Right atrium auricular region (tissue), 2 donors: ENCODE data around the gene ERBB4. TPM values are rescaled to one million over a fixed set of nuclear protein-coding genes. Genes with fewer than 3 reads are reported as not detected.

Experiments
- DNase-seq: peaks from one replicate; pipeline ENCODE4 v3.0.0-alpha.2; 2019; ENCODE audit warnings: low spot score
- H3K27ac ChIP-seq, 2 donors: fragments of 200-600 bp; sonication (generic); 1 replicate in 1 of 2; 2 replicates in 1 of 2; pipeline ENCODE4 v1.5.1; 2016 to 2019
- H3K27me3 ChIP-seq, 2 donors: fragments of 200-600 bp; sonication (generic); one replicate each; pipeline versions ENCODE4 v1.5.1 to v1.6.0; 2017 to 2019
- H3K36me3 ChIP-seq: fragments of 200-600 bp; sonication (generic); one replicate; pipeline ENCODE4 v1.5.1; 2016
- H3K4me1 ChIP-seq, 2 donors: fragments of 200-600 bp; sonication (generic); one replicate each; pipeline versions ENCODE4 v1.5.1 to v1.6.0; 2017 to 2019
- H3K4me3 ChIP-seq, 2 donors: fragments of 200-600 bp; sonication (generic); 1 replicate in 1 of 2; 2 replicates in 1 of 2; pipeline ENCODE4 v1.5.1; 2017 to 2019; ENCODE audit warnings: mild to moderate bottlenecking in 1 of 2, moderate library complexity in 1 of 2
- H3K9me3 ChIP-seq, 2 donors: fragments of 200-600 bp; sonication (generic); one replicate each; pipeline ENCODE4 v1.5.1; 2019
- total RNA-seq, 2 donors: library from RNA; depleted of rRNA; stranded (reverse); fragments of >200 nt; gene quantifications; one replicate each; pipeline ENCODE4 v1.1.0, GENCODE V29; 2016
- TF ChIP-seq, protein P1 (sequence below), 2 donors: fragments of 200-600 bp; sonication (generic); IDR thresholded peaks; one replicate each; pipeline ENCODE4 v1.5.1; 2019; ENCODE audit warnings: antibody characterized with exemption in 2 of 2

The ERBB4 gene
- total RNA-seq, 2 donors from 2014 or later, result 12.4 to 22.4 TPM

DNA sequence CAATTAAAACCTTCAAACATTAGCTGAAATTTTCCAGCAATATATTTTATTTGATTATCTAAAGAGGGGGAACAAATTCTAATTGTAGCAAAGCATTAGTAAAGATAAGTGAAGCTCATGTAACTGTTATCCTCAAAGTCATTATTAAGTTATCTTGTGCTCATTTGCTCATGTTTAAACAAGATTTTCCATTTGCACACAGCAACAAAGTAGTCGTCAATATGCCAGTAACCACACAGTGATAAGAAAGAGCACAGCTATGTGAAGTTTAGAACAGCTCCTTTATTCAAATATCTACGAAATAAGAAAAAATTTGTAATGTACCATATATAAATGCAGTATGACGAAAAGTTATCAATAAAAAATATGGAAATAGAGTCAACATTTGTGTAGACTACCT is 159.5 kb downstream of the ERBB4 start:
- no peaks in the 10 kb centered on the region for H3K9me3 ChIP-seq
- H3K4me3 ChIP-seq, result no peak overlapping the region
- TF ChIP-seq, protein P1, sequence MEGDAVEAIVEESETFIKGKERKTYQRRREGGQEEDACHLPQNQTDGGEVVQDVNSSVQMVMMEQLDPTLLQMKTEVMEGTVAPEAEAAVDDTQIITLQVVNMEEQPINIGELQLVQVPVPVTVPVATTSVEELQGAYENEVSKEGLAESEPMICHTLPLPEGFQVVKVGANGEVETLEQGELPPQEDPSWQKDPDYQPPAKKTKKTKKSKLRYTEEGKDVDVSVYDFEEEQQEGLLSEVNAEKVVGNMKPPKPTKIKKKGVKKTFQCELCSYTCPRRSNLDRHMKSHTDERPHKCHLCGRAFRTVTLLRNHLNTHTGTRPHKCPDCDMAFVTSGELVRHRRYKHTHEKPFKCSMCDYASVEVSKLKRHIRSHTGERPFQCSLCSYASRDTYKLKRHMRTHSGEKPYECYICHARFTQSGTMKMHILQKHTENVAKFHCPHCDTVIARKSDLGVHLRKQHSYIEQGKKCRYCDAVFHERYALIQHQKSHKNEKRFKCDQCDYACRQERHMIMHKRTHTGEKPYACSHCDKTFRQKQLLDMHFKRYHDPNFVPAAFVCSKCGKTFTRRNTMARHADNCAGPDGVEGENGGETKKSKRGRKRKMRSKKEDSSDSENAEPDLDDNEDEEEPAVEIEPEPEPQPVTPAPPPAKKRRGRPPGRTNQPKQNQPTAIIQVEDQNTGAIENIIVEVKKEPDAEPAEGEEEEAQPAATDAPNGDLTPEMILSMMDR (IDR thresholded peaks at IDR 0.05), result no peak

DNA sequence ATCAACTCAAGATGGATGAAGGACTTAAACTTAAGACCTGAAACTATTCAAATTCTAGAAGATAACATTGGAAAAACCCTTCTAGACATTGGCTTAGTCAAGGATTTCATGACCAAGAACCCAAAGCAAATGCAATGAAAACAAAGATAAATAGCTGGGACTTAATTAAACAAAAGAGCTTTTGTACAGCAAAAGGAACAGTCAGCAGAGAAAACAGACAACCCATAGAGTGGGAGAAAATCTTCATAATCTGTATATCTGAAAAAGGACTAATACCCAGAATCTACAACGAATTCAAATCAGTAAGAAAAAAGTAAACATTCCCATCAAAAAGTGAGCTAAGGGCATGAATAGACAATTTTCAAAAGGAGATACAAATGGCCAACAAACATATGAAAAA is 171.2 kb downstream of the ERBB4 start:
- Histone ChIP-seq H3K9me3 (no peaks in the 10 kb centered on the region), H3K27ac (no peak overlapping the region), H3K4me1 (no peaks in the 10 kb centered on the region), H3K27me3 (no peaks in the 10 kb centered on the region), H3K4me3 (no peak overlapping the region), H3K36me3 (no peaks in the 10 kb centered on the region)
- TF ChIP-seq, protein P1 (IDR thresholded peaks at IDR 0.05), result no peak
- no peak for DNase-seq

More for the DNA sequence above, 159.5 kb downstream of the ERBB4 start:
- H3K27me3 ChIP-seq, result no peaks in the 10 kb centered on the region
- no peaks in the 10 kb centered on the region for H3K4me1 ChIP-seq
- H3K27ac ChIP-seq, result no peak overlapping the region
- no peaks in the 10 kb centered on the region for H3K36me3 ChIP-seq
- no peak for DNase-seq

DNA sequence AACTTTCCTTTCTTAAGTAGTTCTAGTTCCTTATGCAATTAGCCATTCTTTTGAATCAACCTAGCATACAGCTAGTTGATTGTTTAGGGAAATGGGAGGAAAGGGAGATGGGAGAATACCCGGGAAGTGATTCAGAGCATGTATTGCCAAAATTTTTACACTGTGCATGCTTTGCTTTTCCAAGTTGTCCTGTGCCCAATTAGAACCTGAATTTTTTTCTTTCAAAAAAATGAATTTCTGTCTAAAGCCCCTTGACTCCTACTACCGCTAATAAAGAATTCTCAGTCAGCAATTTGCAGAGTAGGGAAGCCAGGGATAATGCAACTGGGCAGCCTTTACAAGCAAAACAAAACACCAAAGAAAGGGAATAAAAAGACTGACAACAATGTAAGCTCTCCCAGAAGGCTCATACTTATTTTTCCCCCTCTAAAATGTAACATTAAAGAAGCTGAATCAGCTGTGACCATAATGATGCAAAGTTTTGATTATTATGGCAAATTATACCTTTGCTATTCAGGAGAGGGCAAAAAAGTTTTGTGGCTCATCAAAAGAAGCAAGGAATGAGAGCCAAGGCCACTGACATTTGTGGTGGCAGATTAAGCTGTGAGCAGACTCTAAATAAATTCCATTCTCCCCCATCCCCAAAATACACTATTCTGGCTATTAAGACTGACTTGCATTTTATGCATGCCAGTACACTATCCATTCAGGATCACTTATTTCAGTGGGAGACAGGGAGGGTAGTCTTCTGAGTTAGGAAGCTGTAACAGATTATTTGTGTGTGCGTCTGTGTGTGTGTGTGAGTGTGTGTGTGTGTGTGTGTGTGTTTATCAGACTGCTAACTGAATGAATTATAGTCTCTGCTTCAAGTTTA is 174.3 kb downstream of the ERBB4 start:
- H3K27me3 ChIP-seq, result no peaks in the 10 kb centered on the region
- no peaks in the 10 kb centered on the region for H3K36me3 ChIP-seq
- H3K9me3 ChIP-seq, result no peaks in the 10 kb centered on the region
- H3K4me3 ChIP-seq, result no peak overlapping the region
- DNase-seq, result no peak
- TF ChIP-seq, protein P1 (IDR thresholded peaks at IDR 0.05), result no peak
- H3K4me1 ChIP-seq, result peaks cover 0 to 8% of the 10 kb centered on the region in 2 donors
- H3K27ac ChIP-seq, result no peak overlapping the region

DNA sequence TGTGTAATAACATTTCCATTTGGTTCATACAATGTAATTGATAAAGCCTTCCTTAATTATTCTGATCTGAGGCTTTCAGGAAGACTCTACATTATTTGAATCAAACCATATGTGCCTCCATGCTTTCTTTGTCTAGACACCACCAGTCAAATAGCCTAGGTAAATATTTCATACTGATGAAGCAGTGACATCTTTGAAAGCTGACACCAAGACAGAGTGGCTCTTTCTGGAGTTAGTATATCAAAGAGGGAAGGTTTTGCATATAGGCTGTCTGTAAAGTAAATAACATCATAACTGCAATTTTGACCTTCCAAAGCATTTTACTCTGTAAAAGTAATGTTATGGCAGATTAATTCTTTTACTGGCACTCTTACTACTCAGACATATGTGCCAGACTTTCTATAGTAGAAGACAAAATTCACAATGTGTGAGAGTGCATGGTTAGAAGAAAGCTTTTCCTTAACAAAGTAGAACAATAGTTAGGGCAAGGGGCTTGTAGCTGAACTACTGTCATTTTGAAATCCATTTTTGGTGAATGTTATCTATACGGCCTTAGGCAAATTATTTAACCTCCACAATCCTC is 177.3 kb downstream of the ERBB4 start:
- peaks cover 0 to 8% of the 10 kb centered on the region in 2 donors for H3K4me1 ChIP-seq
- H3K36me3 ChIP-seq, result no peaks in the 10 kb centered on the region
- H3K27ac ChIP-seq, result no peak overlapping the region
- H3K27me3 ChIP-seq, result no peaks in the 10 kb centered on the region
- no peaks in the 10 kb centered on the region for H3K9me3 ChIP-seq
- DNase-seq, result no peak
- no peak overlapping the region for H3K4me3 ChIP-seq
- TF ChIP-seq, protein P1 (IDR thresholded peaks at IDR 0.05), result no peak

- TF ChIP-seq, protein P1 (IDR thresholded peaks at IDR 0.05), result no peak
- Histone ChIP-seq H3K36me3 (no peaks in the 10 kb centered on the region), H3K4me3 (no peak overlapping the region), H3K9me3 (no peaks in the 10 kb centered on the region), H3K27me3 (no peaks in the 10 kb centered on the region), H3K4me1 (peaks cover 0 to 8% of the 10 kb centered on the region in 2 donors), H3K27ac (no peak overlapping the region)
- DNase-seq, result no peak
These were observed 178.5 kb downstream of the ERBB4 start for GRCh38 chr2:212360068-212360460.
